ENCODE measurements around the gene CNTN6.

GRCh38 chr3:1421577-1421976 is 328.8 kb downstream of the CNTN6 start:
- TF ChIP-seq CTCF (IDR thresholded peaks at IDR 0.05) (no peak), POLR2A (IDR thresholded peaks at IDR 0.05) (no peak), POLR2AphosphoS5 (IDR thresholded peaks at IDR 0.05) (no peak)
